D341Med (cell line): ENCODE measurements around the gene POU4F1.

Experiments used
- DNase-seq: peaks from one replicate; pipeline ENCODE4 v3.0.0; 2012; ENCODE audit warnings: low spot score

Gene POU4F1

GRCh38 chr13:78592584-78592983 is 10.8 kb downstream of the POU4F1 start:
- no peak for DNase-seq

GRCh38 chr13:78589206-78589605 is 14.1 kb downstream of the POU4F1 start:
- no peak for DNase-seq

GRCh38 chr13:78587395-78587794 is 16.0 kb downstream of the POU4F1 start:
- no peak for DNase-seq

- DNase-seq, result peak; percentile 66
Measured at GRCh38 chr13:78586706-78587105, 16.6 kb downstream of the POU4F1 start.

GRCh38 chr13:78576261-78576660 is 27.1 kb downstream of the POU4F1 start:
- no peak for DNase-seq

- DNase-seq, result no peak
Measured at GRCh38 chr13:78572459-78572858, 30.9 kb downstream of the POU4F1 start.

- no peak for DNase-seq
Measured at GRCh38 chr13:78569029-78569428, 34.3 kb downstream of the POU4F1 start.

- no peak for DNase-seq
Measured at GRCh38 chr13:78566631-78567030, 36.7 kb downstream of the POU4F1 start.

GRCh38 chr13:78562237-78562889 is 41.0 kb downstream of the POU4F1 start:
- DNase-seq, result no peak
